Activated CD8-positive, alpha-beta memory T cell treated with anti-CD3 and anti-CD28 coated beads, Interleukin-2, amount 50 U/mL, for 1 hour (primary cell): ENCODE data around the gene TLDC2.
"Not testable (repeated sequence)": the region's sequence is repeated elsewhere in the genome, so short reads cannot be mapped to it uniquely, and the experiment has no call there.

ENCODE experiments used
- DNase-seq: peaks from one replicate; pipeline ENCODE4 v3.0.0-alpha.2; 2020; ENCODE audit errors: extremely low read depth

The TLDC2 gene

DNA sequence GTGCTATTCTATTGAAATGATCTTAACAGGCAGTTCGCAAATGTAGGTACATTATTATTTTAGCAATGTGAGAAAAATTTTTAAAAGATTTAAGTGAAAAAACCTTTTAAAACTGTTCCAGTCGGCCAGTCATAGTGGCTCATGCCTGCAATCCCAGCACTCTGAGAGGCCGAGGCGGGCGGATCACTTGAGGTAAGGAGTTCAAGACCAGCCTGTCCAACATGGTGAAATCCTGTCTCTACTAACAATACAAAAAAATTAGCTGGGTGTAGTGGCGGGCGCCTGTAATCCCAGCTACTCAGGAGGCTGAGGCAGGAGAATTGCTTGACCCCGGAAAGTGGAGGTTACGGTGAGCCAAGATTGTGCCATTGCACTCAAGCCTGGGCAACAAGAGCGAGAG, 29.6 kb downstream of the TLDC2 start:
- DNase-seq: not testable (repeated sequence)

DNA sequence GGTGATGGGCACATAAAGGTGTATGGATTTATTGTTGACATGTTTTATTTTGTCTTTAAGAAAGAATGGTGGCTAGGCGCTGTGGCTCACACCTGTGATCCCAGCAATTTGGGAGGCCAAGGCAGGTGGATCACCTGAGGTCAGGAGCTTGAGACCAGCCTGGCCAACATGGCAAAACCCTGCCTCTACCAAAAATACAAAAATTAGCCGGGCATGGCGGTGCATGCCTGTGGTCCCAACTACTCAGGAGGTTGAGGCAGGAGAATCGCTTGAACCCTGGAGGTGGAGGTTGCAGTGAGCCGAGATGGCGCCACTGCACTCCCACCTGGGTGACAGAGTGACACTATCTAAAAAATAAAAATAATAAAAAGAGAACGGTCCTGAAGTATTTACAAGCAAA, 30.1 kb downstream of the TLDC2 start:
- not testable (repeated sequence) for DNase-seq

DNA sequence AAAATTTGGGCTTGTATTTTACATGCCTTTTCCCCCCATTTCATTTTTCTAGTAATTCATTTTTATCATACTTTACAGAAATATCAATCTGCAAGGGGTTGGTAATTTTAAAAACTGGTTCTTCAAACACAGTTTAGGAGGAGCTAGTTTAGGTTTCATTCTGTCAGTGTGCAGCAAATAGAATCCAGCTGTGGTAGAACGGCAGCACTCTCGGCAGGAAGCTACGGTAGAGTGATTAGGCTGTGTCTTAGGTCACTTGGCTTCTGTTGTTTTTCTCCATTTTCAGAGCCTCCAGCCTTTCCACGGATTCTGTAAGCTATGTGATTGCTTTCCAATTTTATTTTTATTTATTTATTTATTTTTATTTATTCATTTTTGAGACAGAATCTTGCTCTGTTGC, 32.7 kb downstream of the TLDC2 start:
- no peak for DNase-seq

DNA sequence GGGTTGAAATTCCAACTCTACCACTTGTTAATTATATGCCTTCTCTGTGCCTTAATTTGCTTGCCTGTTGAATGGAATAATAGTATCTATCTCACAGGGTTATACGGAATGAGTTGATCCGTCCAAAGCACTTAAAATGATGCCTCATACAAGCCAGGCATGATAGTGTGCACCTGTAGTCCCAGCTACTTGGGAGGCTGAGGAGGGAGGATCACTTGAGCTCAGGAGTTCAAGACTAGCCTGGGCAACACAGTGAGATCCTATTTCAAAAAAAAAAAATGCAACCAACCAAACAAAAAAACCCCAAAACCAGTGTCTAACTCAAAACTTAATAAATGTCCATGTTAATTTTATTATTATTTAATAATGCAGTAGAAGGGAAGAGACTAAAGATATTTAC, 40.3 kb downstream of the TLDC2 start:
- DNase-seq: no peak

DNA sequence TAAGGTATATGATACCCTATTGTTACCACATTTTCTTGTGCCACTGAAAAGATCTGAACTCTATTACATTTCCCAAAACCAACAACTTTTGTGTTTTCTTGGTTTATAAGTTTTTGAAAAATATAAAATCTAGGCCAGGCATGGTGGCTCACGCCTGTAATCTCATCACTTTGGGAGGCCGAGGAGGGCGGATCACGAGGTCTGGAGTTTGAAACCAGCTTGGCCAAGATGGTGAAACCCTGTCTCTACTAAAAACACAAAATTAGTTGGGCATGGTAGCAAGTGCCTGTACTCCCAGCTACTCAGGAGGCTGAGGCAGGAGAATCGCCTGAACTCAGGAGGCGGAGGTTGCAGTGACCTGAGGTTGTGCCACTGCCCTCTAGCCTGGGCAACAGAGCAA, 41.3 kb downstream of the TLDC2 start:
- no peak for DNase-seq

DNA sequence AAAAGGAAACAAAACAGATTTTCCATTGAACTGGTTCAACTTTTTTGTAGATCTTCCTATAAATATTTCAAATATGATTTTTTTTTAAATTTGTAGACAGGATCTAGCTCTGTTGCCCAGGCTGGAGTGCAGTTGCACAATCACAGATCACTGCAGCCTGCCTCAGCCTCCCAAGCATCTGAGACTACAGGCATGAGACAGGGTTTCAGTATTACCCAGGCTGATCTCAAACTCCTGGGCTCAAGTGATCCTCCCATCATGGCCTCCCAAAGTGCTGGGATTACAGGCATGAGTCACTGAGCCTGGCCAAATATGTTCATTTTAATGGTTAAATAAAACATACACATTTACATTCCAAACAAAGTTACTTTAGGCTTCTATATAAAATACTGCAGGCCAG, 42.0 kb downstream of the TLDC2 start:
- no peak for DNase-seq

DNA sequence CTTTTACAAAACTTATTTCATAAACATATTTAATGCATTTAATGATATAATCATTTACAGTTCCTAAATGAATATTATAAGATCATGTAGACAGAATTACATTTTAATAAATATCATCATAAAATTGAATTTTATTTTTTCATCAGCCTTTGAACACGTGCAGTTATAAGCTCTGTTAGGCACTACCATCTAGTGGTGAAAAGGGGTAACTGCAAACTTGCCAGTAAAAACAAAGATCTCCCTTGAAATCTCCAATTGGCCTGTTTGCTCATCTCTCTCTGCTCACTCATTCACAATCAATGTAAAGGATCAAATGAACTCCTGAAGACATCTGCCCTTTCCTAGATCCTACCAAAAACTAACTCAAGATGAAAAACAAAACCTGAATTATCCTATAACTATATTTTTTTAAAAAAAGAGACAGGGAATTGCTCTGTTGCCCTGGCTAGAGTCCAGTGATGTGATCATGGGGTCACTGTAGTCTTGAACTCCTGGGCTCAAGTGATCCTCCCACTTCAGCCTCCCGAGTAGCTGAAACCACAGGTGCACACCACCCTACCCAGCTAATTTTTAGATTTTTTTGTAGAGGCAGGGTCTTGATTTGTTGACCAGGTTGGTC, 43.9 kb downstream of the TLDC2 start:
- DNase-seq: no peak

DNA sequence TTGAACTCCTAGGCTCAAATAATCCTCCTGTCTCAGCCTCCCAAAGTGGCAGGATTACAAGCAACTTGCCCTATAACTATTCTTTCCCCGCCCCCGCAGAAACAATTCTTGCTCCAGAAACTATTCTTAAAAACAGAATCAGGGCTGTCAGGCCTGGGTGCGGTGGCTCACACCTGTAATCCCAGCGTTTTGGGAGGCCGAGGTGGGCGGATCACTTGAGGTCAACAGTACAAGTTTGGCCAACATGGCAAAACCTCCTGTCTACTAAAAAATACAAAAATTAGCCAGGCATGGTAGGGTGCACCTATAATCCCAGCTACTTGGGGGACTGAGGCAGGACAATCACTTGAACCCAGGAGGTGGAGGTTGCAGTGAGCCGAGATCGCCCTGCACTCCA, 44.4 kb downstream of the TLDC2 start:
- DNase-seq: no peak

DNA sequence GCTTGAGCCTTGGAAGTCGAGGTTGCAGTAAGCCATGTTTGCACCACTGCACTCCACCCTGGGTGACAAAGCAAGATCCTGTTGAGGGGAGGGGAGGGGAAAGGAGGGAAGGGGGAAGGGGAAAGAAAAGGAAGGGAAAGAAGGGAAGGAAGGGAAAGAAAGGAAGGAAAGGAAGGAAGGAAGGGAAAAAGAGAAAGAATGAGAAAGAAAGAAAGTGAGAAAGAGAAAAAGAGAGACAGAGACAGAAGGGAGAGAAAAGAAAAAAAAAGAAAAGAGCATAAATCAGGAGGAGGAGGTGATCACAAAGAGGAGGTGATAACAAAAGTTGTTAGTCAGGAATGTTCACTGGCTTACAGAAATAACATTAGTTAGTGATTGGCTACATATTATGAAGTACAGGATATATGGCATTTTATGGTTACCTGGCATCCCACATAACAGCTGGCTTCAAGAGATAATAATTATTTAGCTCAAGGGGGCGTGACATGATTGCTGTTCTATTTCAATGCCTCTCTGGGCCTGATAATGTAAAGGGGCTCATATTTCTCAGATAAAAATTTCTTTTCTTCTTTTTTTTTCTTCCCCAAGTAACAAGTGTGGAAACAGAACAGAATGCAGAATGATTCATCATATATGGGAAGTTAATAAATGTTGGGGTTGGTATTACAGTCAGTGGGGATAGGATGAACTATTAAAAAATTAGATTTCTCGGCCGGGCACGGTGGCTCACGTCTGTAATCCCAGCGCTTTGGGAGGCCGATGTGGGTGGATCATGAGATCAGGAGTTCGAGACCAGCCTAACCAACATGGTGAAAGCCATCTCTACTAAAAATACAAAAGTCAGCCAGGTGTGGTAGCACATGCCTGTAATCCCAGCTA, 48.5 kb downstream of the TLDC2 start:
- DNase-seq: no peak

DNA sequence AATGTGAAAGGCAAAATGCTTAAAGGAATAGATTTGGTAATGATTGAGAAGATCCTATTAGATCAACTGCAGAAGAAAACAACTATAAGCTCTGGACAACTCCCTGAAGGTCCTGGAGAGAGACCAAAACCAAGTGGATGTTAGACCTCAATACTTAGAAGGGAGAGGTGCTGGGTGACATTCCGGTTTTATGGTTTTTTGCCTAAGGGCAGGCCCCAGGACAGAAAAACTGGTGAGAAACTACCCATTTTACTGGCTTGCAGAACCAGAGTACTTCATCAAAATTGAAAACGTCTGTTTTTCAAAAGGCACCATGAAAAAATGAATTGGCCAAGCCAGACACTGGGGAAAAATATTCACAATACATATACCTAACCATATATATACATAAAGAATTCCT, 49.3 kb downstream of the TLDC2 start:
- no peak for DNase-seq

DNA sequence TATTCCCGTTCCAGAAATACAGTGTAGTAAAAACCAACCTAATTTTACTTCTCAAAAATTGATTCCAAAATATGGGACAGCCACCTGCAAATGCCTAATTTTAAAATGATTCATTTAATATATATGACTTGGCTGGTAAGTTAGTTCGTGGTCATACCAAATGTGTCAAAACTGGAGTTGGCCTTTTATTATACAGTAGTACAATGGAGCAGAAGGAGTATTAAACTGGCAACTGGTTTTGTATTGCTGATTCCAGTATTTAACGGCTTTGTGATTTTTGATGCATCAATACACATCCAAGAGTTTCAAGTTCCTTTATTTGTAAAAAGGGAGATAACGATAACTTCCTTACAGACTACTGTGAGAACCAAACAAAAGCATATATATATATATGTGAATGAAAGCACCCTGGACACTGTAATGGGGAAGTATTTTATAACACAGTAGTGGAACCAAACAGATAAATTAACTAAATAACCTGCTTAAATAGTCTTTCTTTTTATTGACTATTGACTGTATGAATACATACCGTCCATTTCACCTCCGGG, 50.8 kb downstream of the TLDC2 start:
- no peak for DNase-seq

DNA sequence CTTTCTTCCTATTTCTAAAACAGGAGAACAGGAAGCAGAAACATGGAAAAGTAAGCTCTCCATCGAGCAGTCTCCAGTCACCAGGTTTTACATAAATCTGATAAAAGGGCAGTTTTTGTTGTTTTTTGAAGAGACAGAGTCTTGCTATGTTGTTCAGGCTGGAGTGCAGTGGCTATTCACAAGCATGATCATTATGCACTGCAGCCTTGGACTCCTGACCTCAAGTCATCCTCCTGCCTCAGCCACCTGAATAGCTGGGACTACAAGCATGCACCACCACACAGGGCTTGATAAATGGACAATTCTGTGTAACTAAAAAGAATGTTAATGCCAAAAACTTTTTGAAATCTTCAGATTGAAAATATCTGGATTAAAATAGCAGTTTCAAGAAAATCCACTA, 51.8 kb downstream of the TLDC2 start:
- DNase-seq: no peak

DNA sequence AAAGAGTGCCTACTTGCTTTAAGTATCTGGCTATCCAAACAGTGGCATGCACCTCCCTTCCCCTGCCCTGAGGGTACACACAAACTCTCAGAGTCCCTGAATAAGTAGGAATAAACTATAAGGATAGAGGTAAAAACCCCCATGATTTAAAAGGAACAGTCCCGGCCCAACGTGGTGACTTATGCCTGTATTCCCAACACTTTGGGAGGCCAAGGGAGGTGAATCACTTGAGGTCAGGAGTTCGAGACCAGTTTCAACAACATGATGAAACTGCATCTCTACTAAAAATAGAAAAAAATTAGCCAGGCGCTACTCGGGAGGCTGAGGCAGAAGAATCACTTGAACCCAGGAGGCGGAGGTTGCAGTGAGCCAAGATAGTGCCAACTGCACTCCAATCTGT, 53.4 kb downstream of the TLDC2 start:
- DNase-seq: no peak

DNA sequence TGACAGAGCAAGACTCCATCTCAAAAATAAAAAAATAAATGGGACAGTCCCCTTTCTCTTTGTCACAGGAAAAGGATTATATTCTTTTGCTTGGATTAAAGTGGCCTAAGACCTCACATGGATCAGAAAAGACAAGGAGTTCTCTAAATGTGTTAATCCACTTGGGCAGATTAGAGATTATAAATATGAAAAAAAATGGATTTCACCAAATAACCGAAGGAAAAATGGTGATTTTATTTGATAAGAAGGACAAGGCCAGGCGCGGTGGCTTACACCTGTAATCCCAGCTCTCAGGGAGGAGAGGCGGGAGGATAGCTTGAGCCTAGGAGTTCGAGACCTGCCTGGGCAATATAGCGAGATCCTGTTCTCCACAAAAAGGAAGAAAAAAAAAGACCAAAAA, 53.8 kb downstream of the TLDC2 start:
- DNase-seq: no peak

DNA sequence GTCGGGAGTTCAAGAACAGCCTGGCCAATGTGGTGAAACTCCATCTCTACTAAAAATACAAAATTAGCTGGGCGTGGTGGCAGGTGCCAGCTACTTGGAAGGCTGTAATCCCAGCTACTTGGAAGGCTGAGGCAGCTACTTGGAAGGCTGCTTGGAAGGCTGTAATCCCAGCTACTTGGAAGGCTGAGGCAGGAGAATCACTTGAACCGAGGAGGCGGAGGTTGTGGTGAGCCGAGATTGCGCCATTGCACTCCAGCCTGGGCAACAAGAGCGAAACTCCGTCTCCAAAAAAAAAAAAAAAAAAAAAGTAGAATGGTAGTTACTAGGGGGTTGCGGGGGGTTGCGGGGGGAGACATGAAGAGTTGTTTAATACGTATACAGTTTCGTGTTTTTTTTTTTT, 56.1 kb downstream of the TLDC2 start:
- not testable (repeated sequence) for DNase-seq

DNA sequence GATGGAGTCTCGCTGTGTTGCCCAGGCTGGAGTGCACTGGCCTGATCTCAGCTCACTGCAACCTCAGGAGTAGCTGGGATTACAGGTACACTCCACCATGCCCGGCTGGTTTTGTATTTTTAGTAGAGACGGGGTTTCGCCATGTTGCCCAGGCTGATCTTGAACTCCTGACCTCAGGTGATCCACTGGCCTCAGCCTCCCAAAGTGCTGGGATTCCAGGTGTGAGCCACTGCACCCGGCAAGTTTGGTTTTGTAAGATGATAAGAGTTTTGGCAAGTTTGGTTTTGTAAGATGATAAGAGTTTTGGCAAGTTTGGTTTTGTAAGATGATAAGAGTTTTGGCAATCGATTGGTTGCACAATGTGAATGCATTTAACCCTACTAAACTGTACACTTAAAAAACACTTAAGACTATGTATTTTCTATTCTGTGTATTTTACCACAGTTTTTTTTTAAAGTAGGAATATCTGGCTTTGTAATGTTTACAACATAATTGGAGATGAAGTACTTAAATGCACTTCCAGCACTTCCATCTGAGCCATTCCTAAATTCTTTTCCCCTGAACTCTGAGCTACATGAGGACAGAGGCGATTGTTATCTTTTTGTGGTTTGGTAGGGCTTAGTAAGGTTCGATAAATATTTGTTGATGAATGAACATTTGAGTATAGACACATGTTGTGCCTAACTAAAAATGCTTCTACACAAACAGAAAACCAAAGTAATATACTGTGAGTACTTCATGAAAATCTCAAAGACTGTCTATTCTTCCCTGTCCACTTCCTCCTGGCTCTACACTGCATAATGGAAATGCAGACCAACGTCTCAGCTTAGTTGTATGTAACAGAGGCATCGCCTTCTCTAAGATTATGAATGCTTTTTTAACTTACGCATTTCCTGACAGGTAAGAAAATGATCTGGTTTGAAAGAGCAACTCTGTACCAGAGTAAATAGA, 56.8 kb downstream of the TLDC2 start:
- no peak for DNase-seq

DNA sequence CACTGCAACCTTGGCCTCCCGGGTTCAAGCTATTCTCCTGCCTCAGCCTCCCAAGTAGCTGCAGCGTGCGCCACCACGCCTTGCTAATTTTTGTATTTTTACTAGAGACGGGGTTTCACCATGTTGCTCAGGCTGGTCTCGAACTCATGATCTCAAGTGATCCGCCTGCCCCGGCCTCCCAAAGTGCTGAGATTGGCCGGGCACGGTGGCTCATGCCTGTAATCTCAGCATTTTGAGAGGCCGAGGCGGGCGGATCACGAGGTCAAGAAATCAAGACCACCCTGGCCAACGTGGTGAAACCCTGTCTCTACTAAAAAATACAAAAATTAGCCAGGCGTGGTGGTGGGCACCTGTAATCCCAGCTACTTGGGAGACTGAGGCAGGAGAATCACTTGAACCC, 57.6 kb downstream of the TLDC2 start:
- not testable (repeated sequence) for DNase-seq

DNA sequence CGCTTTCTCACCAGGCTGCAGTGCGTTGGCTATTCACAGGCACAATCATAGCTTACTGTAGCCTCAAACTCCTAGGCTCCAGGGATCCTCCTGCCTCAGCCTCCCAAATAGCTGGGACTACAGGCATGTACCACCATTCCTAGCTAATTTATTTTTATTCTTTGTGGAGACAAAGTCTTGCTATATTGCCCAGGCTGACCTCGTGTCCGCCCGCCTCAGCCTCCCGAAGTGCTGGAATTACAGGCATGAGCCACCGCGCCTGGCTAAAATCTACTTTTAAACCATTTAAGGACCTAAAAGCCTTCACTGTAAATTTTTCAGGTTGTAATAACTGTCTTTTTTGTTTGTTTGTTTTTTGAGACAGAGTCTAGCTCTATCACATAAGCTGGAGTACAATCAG, 60.4 kb downstream of the TLDC2 start:
- DNase-seq: no peak

DNA sequence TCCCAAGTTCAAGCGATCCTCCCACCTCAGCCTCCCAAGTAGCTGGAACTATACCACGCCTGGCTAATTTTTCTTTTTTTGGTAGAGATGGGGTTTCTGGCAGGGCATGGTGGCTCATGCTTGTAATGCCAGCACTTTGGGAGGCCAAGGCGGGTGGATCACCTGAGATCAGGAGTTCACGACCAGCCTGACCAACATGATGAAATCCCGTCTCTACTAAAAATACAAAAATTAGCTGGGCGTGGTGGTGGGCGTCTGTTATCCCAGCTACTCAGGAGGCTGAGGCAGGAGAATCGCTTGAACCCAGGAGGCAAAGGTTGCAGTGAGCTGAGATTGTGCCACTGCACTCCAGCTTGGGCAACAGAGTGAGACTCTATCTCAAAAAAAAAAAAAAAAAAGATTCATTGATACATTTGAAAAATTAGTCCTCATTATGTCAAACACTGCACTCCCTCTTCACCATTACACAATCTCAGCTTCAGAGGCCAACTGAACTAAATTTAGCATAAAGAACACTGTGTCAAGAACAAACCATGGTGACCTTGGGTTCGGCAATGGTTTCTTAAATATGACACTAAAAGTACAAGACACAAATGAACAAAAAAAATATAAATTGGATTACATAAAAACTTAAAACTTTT, 60.9 kb downstream of the TLDC2 start:
- DNase-seq: not testable (repeated sequence)

DNA sequence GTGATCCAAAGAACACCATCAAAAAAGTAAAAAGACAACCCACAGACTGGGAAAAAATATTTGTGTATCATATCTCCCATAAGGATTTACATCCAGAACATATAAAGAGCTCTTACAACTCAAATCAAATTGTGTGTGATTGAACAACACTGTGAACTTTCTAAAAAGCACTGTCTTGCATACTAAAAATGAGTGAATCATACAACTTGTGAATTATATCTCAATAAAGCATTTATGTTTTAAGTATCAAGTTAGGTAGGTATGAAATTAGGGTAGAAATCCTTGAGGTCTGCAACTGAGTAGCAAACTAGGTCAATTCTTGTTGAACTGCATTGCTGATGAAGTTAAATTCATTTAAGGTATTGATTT, 61.4 kb downstream of the TLDC2 start:
- no peak for DNase-seq

DNA sequence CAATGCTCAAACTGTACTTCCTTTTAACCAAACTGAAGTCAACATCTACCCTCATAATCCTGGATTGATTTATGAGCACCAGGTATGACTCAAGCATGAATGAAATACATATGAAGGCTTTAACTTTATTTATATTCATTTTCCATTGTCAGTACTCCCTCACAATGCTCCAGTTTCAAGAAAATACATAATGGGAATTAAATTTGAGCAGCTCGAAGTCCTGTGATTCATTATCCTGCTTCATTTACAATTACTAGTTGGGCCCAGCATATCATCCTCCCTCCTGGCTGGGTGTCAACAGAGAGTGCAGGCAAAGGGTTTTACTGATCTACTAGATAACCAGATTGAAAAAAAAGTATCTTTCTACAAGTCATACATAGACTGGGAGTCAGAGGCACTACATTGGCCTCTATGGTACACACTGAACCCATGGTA, 65.5 kb downstream of the TLDC2 start:
- DNase-seq: no peak
